Measurements from ENCODE around the gene ECI1. TPM values are rescaled to one million over a fixed set of nuclear protein-coding genes. Genes with fewer than 3 reads are reported as not detected.

ECI1 gene
- total and polyA plus RNA-seq, 2 of the 4 experiments (the other 2 are of a cell fraction): 20.3 to 30.1 TPM

GRCh38 chr16:2252806-2253148 lies 1.4 kb upstream of the ECI1 start:
- H3K9ac ChIP-seq (ENCODE audit: low read depth, low read length): no peak overlapping the region
- no peak overlapping the region for H3K4me3 ChIP-seq (ENCODE audit: insufficient read depth, low read depth, low read length)
- no peak overlapping the region for H4K8ac ChIP-seq (ENCODE audit: low read depth in 2 of 2, low read length in 2 of 2)
- dilution Hi-C loops (cut with HindIII; ENCODE audit: low sequenced_read_pairs, unreplicated experiment) (no loop called here), in situ Hi-C loops (cut with MboI; ENCODE audit: low sequenced_read_pairs) (loop anchor here (10.0 kb wide), 1 partner anchor 252 kb away; no protein-coding TSS in a partner anchor), intact Hi-C loops (cut with micrococcal nuclease) (no loop called here)
- no peak overlapping the region for H3K23ac ChIP-seq (ENCODE audit: low read depth, low read length)
- ATAC-seq (ENCODE audit: low read depth): no peak
- ChIA-PET CTCF (no interaction called here), POLR2A (ENCODE audit: unreplicated experiment) (no interaction called here)
- no peak overlapping the region for H4K91ac ChIP-seq (ENCODE audit: insufficient read depth, low read depth, low read length)
- peaks cover 40% of the 10 kb centered on the region for H3K36me3 ChIP-seq (ENCODE audit: control insufficient read depth, insufficient read depth, low read length)
- no peak overlapping the region for H3K18ac ChIP-seq (ENCODE audit: low read depth, low read length)
- no peak overlapping the region for H3K14ac ChIP-seq (replicated peaks; ENCODE audit: low read depth, low read length)
- TF ChIP-seq FOS (IDR thresholded peaks at IDR 0.05; ENCODE audit: low read depth, low read length) (no peak), CEBPB (IDR thresholded peaks at IDR 0.05; ENCODE audit: low read depth, low read length) (no peak), BHLHE40 (IDR thresholded peaks at IDR 0.05; ENCODE audit: low read depth, low read length) (no peak), MAZ (IDR thresholded peaks at IDR 0.05; ENCODE audit: borderline replicate concordance, low read depth, low read length) (no peak), MAFK (IDR thresholded peaks at IDR 0.05; ENCODE audit: low read depth, low read length) (no peak), NFE2L2 (IDR thresholded peaks at IDR 0.05; ENCODE audit: low read depth, low read length) (no peak), POLR2A (IDR thresholded peaks at IDR 0.05; ENCODE audit: low read depth, low read length) (no peak), RFX5 (IDR thresholded peaks at IDR 0.05; ENCODE audit: low read depth, low read length) (no peak), RAD21 (IDR thresholded peaks at IDR 0.05; ENCODE audit: low read length) (no peak), MXI1 (IDR thresholded peaks at IDR 0.05; ENCODE audit: borderline replicate concordance, low read depth, low read length) (no peak), RCOR1 (IDR thresholded peaks at IDR 0.05; ENCODE audit: insufficient replicate concordance, low read length) (no peak), SMC3 (IDR thresholded peaks at IDR 0.05; ENCODE audit: low read depth, low read length) (no peak), CTCF (conservative IDR thresholded peaks at IDR 0.05; ENCODE audit: low read depth, low read length) (no peak), CHD1 (IDR thresholded peaks at IDR 0.05; ENCODE audit: low read depth, low read length) (no peak), ELK1 (IDR thresholded peaks at IDR 0.05; ENCODE audit: borderline replicate concordance, low read depth, low read length) (no peak)
- TF ChIP-seq, protein P1, sequence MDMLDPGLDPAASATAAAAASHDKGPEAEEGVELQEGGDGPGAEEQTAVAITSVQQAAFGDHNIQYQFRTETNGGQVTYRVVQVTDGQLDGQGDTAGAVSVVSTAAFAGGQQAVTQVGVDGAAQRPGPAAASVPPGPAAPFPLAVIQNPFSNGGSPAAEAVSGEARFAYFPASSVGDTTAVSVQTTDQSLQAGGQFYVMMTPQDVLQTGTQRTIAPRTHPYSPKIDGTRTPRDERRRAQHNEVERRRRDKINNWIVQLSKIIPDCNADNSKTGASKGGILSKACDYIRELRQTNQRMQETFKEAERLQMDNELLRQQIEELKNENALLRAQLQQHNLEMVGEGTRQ (IDR thresholded peaks at IDR 0.05; ENCODE audit: low read depth, low read length): no peak
- peaks cover 9% of the 10 kb centered on the region for H3K4me1 ChIP-seq (ENCODE audit: control insufficient read depth, insufficient read depth, low read length)
- 0 out of 2 replicates have a peak, but pooled peaks cover 2% of the 10 kb centered on the region for H3K9me1 ChIP-seq (ENCODE audit: insufficient read depth, low read length)
- H2BK20ac ChIP-seq (ENCODE audit: low read depth, low read length): no peak overlapping the region
- H3K4ac ChIP-seq (ENCODE audit: low read depth, low read length): no peak overlapping the region
- no peak overlapping the region for H2BK15ac ChIP-seq (ENCODE audit: low read depth, low read length)
- H3K79me1 ChIP-seq (ENCODE audit: low read depth in 1 of 2, low read length in 2 of 2): peaks cover 21 to 50% of the 10 kb centered on the region in 2 experiments
- no peak overlapping the region for H4K5ac ChIP-seq (ENCODE audit: low read depth, low read length)
- WGBS, 2 experiments (ENCODE audit: extremely low coverage in 2 of 2, insufficient read length in 1 of 2): no CpG with 5 or more reads among the region's 7 CpGs
- H3K4me2 ChIP-seq (ENCODE audit: low read depth, low read length): no peak overlapping the region
- BruUV-seq (replicated peaks): no TSS peak
- H2AK5ac ChIP-seq (ENCODE audit: low read depth, low read length): no peak overlapping the region
- H2AK9ac ChIP-seq (replicated peaks; ENCODE audit: low read depth, low read length, poor library complexity): no peak overlapping the region
- H2BK5ac ChIP-seq (ENCODE audit: low read depth, low read length, poor library complexity, severe bottlenecking): no peak overlapping the region
- DNase-seq: no peak
- H4K20me1 ChIP-seq (ENCODE audit: insufficient read depth, low read length): peaks cover 29% of the 10 kb centered on the region
- H3K27ac ChIP-seq (ENCODE audit: insufficient read depth, low read length): no peak overlapping the region
- H3K27me3 ChIP-seq (ENCODE audit: control insufficient read depth, insufficient read depth, low read length): no peaks in the 10 kb centered on the region
- H3K9me3 ChIP-seq (ENCODE audit: control insufficient read depth, insufficient read depth, low read length): no peaks in the 10 kb centered on the region
- no peak overlapping the region for H2AFZ ChIP-seq (replicated peaks; ENCODE audit: low read length, poor library complexity)
- no peak overlapping the region for H2BK120ac ChIP-seq (ENCODE audit: low read depth, low read length)
- H3K56ac ChIP-seq (ENCODE audit: extremely low read depth, insufficient read depth, low read length): no peak overlapping the region

All from IMR-90 (cell line).